ENCODE results near the gene PRELP. TPM values are rescaled to one million over a fixed set of nuclear protein-coding genes. Genes with fewer than 3 reads are reported as not detected.

PRELP gene
- total RNA-seq, 3 donors from 2014 or later, result 27.4 to 132 (median 42.0) TPM

DNA sequence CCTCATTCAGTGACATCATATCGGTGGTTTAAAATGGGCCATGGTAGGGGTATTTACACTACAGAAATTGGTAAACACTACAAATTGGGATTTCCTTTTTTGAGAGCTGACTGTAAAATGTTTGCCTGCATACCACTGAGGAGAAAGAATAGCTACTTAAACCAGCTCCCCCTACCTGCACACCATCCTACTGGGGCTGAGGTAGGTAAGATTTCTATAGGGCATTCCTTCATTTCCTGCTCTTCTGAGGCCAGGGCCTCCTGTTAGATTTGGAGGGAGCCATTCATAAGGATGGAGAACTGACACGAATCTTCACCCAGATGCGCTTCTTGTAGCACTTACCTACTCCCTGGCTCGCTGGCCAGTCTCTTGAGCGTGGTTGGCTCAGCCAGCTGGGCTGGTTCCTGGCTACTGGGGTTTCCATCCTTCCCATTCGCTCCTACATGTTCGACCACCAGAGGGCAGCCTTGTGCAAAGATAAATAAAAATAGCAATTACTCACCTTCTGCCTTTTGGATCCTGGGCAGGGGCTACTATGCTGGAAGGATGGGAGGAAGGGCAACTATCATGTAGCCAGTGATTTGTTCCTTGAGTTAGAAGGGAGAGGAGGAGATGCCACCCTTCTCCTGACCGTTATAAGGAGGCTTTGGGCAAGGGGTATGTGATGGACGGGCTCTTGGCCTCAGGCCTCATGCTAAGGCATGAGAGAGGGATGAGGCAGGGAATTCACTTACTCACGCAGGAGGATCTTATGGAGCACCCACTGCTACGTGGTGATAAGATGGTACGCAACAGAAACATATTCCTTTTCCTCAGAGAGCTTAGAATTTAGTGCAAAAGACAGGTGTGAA is 29.0 kb downstream of the PRELP start:
- no peaks in the 10 kb centered on the region for H3K27me3 ChIP-seq
- peak; percentile 80 to 84 for DNase-seq (ENCODE audit: low spot score in 2 of 2)
- H3K4me3 ChIP-seq, result no peak overlapping the region
- no peaks in the 10 kb centered on the region for H3K36me3 ChIP-seq
- no peaks in the 10 kb centered on the region for H3K9me3 ChIP-seq
- no peak for TF ChIP-seq POLR2A (IDR thresholded peaks at IDR 0.05)
- TF ChIP-seq, protein P1, sequence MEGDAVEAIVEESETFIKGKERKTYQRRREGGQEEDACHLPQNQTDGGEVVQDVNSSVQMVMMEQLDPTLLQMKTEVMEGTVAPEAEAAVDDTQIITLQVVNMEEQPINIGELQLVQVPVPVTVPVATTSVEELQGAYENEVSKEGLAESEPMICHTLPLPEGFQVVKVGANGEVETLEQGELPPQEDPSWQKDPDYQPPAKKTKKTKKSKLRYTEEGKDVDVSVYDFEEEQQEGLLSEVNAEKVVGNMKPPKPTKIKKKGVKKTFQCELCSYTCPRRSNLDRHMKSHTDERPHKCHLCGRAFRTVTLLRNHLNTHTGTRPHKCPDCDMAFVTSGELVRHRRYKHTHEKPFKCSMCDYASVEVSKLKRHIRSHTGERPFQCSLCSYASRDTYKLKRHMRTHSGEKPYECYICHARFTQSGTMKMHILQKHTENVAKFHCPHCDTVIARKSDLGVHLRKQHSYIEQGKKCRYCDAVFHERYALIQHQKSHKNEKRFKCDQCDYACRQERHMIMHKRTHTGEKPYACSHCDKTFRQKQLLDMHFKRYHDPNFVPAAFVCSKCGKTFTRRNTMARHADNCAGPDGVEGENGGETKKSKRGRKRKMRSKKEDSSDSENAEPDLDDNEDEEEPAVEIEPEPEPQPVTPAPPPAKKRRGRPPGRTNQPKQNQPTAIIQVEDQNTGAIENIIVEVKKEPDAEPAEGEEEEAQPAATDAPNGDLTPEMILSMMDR (IDR thresholded peaks at IDR 0.05), result peak; percentile 84 to 91 (median 87)
- intact Hi-C loops (cut with DNase I; ENCODE audit: low total_unique reads), result loop anchor here (5.0 kb wide), 2 partner anchors 198 to 548 kb away; no protein-coding TSS in a partner anchor
- H3K27ac ChIP-seq, result no peak overlapping the region
- H3K4me1 ChIP-seq, result peaks cover 0 to 8% of the 10 kb centered on the region in 2 donors

DNA sequence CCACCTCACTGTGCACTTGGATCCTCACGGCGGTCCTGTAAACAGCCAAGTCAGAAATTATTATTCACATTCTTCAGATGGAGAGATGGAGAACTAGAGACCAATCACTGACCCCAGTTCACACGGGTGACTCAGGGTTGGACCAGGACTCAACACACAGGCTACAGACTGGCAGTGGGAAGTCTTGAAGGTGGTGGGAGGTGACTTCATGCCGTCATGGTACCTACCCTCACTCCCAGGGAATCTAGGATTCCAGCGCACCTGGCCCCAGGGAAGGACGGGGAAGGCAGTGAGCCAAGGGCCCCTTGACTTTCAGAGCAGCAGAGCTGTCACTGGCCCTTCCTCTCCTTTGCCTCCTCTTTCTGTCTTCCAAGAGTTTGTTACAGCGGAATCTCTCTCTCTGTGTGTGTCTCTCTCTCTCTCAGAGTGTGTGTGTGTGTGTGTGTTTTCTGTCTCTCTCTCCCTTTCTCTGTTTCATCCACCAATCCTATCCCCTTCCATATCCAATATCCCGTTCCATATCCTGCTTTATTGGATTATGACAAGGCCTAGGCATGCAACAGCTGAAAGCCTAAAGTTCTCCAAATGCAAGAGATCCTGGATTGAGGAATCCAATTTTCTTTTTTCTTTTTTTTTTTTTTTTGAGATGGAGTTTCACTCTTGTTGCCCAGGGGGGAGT is 30.1 kb downstream of the PRELP start:
- no peaks in the 10 kb centered on the region for H3K36me3 ChIP-seq
- H3K4me3 ChIP-seq, result no peak overlapping the region
- H3K4me1 ChIP-seq, result peaks cover 0 to 8% of the 10 kb centered on the region in 2 donors
- no peaks in the 10 kb centered on the region for H3K9me3 ChIP-seq
- intact Hi-C loops (cut with DNase I; ENCODE audit: low total_unique reads), result loop anchor here (5.0 kb wide), 1 partner anchor 547 kb away; no protein-coding TSS in a partner anchor
- no peak overlapping the region for H3K27ac ChIP-seq
- TF ChIP-seq, protein P1 (IDR thresholded peaks at IDR 0.05), result no peak
- TF ChIP-seq POLR2AphosphoS5 (IDR thresholded peaks at IDR 0.05) (no peak), POLR2A (IDR thresholded peaks at IDR 0.05) (no peak)
- DNase-seq (ENCODE audit: low spot score in 2 of 2), result no peak
- no peaks in the 10 kb centered on the region for H3K27me3 ChIP-seq

DNA sequence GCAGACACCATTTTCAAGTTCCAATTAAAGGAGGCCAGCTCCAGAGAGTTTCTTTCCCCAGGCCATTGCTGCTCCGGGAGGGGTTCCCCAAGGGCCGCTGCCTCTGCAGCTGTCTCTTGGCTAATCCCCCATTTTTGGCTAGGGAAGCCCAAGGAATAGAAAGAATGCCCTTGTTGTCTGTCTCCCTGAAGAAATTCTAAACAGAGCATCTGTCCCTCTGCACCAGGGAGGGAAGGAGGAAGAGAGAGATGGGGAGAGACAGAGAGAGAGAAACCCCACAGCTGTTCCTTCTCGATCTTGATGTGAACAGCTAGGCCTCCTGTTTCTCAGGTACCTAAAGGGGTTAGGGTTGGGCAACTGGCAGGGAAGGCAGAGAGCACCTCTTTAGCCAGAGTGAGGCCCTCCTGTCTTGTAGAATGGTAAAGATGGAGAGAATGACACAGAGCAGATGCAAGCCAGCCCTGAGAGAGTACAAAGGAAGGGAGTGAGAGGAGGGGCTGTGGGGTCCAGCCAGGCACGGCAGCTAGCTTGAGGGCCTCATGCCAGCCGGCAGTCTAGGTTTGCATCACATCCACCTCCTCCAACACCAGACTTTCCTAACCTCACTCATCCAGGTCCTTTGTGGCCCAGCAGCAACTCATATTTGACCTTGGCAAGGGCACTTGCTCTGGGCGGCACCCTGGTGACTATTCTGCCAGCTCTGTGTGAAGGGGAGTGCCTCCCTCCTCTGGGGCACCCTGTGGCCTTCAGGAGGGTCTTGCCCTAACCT is 31.4 kb downstream of the PRELP start:
- no peak overlapping the region for H3K4me3 ChIP-seq
- TF ChIP-seq POLR2A (IDR thresholded peaks at IDR 0.05), result no peak
- no peak for TF ChIP-seq POLR2AphosphoS5 (IDR thresholded peaks at IDR 0.05)
- TF ChIP-seq, protein P1 (IDR thresholded peaks at IDR 0.05), result no peak
- intact Hi-C loops (cut with DNase I; ENCODE audit: low total_unique reads), result loop anchor here (5.0 kb wide), 1 partner anchor 545 kb away; no protein-coding TSS in a partner anchor
- no peak for DNase-seq (ENCODE audit: low spot score in 2 of 2)
- peaks cover 0 to 8% of the 10 kb centered on the region in 2 donors for H3K4me1 ChIP-seq
- no peaks in the 10 kb centered on the region for H3K9me3 ChIP-seq
- H3K27ac ChIP-seq, result peak overlapping the region in 1 of 2 donors; percentile 50
- H3K27me3 ChIP-seq, result no peaks in the 10 kb centered on the region
- no peaks in the 10 kb centered on the region for H3K36me3 ChIP-seq

DNA sequence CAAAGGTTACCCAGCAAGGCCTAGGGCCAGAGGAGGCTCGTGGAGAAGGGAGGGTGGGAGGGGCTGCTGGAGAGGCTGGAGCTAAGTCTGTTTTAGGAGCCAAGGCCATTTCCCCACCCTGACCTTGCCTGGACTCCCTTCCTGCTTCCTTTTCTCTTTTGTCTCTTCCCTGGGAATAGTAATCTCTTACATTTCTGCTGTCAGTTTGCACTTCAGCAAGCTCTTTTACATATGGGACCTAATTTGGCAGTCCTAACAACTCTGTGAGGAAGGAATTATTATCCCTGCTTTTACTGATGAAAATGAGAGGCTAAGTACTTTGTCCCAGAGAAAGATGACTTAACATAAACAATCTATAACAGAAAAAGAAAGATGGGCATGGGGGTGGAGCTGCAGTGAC is 32.2 kb downstream of the PRELP start:
- Histone ChIP-seq H3K4me1 (peaks cover 3 to 8% of the 10 kb centered on the region in 2 donors), H3K27ac (peak overlapping the region in 1 of 2 donors; percentile 50), H3K4me3 (no peak overlapping the region), H3K9me3 (no peaks in the 10 kb centered on the region), H3K27me3 (no peaks in the 10 kb centered on the region), H3K36me3 (no peaks in the 10 kb centered on the region)
- TF ChIP-seq POLR2A (IDR thresholded peaks at IDR 0.05), result no peak
- TF ChIP-seq POLR2AphosphoS5 (IDR thresholded peaks at IDR 0.05), result no peak
- TF ChIP-seq, protein P1 (IDR thresholded peaks at IDR 0.05), result no peak
- intact Hi-C loops (cut with DNase I; ENCODE audit: low total_unique reads), result loop anchor here (5.0 kb wide), 1 partner anchor 545 kb away; no protein-coding TSS in a partner anchor
- DNase-seq (ENCODE audit: low spot score in 2 of 2), result no peak

Measured in breast epithelium (tissue), 4 donors.